HG03558 (cell line): ENCODE measurements around the gene ZNF597.

ENCODE experiments used
- ATAC-seq: cut with Tn5 transposase; IDR thresholded peaks from one replicate; pipeline ENCODE4 v1.9.1; 2021; ENCODE audit warnings: moderate number of reproducible peaks; ENCODE audit not compliant: unreplicated experiment; ENCODE audit errors: extremely low read depth

ZNF597 gene

DNA sequence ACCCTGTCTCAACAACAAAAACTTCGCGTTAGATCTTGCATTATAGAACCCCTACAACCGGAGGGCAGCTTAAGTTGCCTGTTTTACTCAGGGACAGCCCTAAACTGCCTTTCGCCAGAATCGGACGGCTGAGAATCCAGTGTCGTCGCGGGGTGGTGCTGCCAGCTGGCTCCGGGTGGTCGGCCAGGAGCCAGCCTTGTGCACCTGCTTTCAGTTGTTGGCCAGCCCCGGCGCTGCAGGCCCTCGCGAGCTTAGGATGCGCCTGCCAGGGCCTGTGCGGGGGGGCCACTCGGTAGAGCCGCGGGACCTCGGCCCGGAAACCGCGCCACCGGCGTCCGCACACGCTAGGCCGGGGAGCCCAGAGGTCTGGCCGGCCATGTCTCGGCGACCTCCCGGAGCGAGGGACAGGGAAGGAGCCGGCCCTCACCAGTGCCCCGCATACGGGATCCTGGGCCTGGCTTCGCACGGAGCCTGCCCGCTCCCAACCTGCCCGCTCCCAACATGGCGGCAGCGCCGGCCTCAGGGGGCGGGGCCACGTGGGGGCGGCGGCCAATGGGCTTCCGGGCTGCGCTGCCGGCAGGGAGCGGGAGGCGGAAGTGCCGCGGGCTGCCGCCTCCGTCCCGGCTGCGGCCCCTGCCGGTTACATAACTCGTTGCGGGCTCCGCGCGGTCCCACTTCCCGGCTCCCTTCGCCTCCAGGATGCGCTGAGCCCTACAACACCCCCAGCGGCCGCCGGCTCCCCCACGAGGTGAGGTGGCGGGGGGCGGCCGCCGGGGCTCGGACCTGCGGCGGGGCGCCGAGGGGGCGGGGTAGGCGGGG is 14.3 kb upstream of the ZNF597 start:
- peak; percentile 45 for ATAC-seq

DNA sequence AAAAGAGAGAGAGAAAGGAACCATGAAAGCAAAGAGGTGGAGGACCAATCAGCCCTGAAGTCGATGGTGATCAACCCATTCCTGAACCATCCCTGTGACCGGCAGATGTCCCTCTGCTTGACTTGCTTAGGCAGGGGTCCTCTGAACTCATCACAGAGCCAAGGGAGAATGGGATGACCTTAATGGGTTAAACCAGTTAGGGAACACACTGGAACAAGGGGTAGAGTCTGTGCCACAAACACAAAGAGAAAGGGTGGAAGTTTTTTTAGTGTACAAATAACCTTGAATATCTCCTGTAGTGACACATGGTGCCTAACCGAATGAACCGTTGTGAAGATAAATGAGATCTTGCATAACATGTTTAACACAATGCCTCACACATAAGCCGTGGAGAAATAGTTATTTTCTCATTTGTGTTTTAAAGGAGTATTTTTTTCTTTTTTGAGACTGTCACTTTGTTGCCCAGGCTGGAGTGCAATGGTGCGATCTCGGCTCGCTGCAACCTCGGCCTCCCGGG is 11.4 kb upstream of the ZNF597 start:
- ATAC-seq, result no peak

DNA sequence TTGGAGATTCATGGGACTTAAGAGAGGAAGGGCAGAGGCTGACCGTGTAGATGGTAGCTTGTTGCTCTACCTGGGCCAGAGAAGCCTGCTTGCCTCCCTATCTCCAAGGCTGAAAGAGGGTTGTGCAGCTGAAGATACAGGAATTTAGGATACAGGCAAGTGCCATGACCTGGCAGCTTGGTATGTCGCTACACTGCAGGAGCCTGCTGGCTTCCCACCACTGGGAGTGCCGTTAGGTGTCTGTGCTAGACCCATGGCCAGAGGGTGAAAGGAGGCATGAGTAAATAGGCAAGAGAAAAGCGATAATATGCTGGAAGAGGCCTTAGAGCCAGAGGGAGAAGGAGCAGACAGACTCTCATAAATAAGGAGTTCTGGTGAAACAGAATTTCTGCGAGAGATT is 10.8 kb upstream of the ZNF597 start:
- ATAC-seq, result no peak

DNA sequence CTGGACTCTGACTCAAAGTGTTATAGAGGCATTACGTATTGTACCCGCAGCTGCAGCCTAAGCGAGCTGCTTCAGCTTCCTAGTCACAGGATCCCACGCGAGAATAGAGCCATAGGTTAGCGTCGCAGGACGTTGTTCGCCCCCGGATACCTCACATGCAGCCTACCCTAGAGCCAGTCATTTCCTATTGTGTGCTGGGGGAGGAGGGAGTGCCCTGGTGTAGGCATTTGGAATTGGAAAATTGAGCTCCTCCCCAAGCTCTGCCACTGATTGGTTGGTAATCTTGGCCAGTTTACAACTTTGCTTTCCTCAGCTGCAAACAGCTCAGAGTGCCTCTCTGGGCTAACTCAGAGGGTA is 706 bp upstream of the ZNF597 start:
- ATAC-seq, result no peak

DNA sequence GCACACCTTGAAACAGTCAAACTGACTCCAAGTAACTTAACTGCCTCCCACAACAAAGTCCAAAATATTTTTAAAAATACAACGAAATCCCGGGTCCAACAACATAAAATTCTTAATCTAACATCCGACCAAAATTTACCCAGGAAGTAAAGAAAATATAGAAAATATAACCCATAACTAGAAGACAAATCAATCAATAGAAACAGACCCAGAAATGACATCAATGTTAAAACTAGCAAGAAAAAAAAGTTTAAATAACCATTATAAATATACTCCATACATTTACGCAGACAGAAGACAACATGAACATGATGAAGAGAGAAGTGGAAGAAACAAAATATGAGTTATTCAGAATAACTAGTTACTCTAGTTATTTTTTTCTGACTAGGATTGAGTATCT is 3.7 kb downstream of the ZNF597 start:
- no peak for ATAC-seq

DNA sequence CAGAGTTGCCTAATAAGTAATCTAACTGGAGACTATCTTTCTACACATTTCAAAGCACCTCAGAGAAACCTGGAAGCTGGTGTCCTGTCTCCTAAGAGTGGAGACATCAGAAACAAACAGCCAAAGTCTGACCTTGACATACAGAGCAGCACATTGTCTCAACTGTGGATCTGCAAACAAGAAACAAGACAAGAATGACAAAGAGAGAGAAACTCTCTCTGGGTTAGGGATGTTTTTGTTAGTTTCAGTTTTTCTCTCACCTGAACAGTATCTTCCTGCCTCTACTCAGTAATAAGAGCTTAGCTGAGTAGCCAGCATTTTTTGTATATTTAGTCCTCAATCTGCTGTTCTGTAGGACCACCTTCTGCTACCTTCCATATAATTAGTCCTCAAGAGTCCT is 8.9 kb downstream of the ZNF597 start:
- ATAC-seq, result no peak

DNA sequence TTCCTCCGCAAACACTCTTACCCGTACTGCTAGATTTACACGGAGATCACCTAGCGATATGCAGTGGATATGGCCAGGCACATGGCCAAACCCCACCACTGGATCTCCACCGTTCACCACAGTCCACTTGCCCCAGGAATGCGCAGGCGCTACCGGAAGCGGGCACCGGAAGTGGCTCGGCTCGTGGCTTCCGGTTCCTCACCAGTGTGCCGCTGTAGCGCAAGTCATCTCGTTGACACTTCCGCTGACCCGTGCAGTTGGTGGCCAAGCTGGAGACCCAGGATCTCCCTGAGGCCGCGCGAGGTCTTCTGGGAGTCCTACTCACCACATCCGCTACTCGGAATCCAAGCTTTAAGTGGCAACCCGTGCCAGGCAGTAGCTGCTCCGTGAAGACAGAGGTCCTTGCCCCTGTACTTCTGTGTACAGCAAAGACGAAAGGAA is 11.5 kb downstream of the ZNF597 start:
- no peak for ATAC-seq

DNA sequence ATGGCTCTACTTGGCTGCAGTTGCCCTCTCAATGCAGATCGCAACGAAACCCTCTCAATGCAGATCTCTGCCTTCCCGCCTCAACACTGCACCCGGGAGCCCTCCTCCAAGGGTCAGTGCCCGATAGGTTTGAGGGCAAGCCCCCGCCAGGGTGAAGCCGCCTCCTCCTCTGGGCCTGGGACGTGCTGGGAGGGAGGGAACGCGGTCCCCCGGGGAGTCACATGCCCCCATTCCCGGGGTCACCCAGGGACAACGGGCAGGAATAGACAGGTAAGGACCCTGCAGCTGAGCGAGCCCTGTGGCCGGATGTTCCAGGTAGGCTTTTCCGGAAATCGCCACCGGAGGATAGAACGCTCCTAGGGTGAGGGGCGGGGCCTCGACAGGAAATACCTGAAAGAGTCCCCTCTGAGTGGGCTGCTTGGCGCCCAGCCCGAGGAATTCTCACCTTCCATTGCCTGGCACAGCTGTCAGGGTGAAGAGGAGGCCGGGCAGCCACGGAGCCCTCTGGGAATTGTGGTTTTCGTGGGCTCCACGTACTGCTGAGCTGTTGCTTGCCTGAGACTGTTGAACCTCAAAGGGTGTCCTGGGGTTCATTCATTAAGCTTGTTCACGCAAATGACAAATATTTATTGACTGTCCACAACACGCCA is 29.4 kb downstream of the ZNF597 start:
- ATAC-seq, result no peak

DNA sequence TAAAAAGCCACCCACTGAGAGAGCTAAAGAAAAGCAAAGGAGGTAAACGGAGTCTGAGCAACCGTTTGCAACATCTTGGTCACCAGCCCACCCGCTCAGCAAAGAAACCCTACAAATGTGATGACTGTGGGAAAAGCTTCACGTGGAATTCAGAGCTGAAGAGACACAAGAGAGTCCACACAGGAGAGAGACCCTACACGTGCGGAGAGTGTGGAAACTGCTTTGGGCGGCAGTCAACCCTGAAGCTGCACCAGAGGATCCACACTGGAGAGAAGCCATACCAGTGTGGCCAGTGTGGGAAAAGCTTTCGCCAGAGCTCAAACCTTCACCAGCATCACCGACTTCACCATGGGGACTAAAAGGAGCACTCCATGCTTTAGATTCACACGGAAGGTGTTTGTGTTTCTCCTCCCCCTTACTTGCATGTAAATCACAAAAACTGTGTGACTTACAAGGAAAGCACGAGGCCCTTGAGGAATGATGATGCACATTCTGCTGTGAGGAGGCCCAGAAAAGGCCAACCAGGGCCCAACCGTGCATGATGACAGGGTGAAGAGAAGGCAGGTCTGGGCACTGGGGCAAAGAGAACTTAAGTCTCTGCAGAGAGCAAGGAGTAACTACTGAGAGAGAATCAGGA is 34.6 kb downstream of the ZNF597 start:
- ATAC-seq, result no peak

DNA sequence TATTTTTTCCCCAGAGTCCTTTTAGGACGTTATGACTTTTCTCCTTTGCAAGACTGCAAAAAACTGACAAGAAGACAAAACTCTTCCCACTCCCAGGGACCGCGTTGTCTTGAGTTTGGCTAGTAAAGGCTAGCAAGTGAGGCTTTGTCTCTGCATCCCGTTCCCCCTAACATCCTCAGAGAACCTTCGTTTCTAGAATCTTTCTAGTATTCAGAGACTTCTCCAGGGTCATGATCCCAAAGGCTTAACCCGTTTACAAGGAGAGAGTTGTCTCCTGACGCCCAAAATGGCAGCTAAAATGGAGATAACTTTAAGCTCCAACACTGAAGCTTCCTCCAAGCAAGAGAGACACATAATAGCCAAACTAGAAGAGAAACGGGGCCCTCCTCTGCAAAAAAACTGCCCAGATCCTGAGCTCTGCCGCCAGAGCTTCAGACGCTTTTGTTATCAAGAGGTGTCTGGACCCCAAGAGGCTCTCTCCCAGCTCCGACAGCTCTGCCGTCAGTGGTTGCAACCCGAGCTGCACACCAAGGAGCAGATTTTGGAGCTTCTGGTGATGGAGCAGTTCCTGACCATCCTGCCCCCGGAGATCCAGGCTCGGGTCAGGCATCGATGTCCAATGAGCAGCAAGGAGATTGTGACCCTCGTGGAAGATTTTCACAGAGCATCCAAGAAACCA is 41.4 kb downstream of the ZNF597 start:
- no peak for ATAC-seq

DNA sequence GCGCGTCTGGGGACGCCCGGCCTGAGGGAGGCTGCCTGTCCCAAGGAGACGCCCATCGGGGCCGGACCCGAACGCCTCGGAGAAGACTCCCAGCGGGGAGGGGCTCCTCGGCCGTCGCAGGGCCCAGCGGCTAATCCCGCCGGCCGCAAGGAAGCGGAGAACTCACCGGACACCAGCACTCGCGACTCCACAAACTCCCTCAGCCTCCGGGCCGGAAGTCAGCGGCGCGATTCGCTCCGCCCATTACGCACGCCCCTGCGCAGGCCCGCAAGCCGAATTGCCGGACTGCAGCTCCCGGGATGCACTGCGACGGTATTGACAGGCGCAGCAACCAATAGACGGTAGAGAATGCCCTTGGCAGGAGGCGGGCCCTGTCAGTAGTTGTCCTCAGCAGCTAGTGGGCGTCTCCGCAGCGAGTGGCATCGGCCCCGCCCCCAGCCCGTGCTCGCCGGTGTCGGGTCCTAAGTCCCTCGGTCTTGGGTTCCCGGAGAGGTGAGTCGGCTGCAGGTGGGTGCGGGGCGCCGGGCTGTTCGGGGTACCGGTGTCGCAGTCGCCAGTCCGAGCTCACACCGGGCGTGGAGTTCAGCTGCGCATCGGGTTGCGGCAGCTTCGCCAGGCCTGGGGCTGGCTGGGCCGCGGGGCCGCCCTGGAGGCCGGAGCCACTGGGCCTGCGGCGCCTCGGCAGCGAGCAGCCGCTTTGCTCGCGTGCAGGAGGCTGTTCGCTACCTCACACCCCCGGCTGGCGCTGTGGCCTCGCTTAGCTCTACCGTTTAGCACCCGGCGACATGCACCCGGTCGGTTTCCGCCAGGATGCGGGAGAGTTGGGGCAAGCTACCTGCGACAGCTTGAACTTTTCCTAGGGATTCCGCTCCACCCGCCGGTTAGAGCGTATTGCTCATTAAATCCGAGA is 42.3 kb downstream of the ZNF597 start, which contains the start of the genes ZNF174 and ZSCAN32:
Gene ZNF174 (plus strand): TSS at position 437 of the 910 bp plus-strand sequence. CDS start 790 bp downstream, outside the sequence.
Gene ZSCAN32 (minus strand): TSS at position 226 of the 910 bp plus-strand sequence. CDS start 3,447 bp downstream, outside the sequence.
- ATAC-seq, result peak; percentile 86

DNA sequence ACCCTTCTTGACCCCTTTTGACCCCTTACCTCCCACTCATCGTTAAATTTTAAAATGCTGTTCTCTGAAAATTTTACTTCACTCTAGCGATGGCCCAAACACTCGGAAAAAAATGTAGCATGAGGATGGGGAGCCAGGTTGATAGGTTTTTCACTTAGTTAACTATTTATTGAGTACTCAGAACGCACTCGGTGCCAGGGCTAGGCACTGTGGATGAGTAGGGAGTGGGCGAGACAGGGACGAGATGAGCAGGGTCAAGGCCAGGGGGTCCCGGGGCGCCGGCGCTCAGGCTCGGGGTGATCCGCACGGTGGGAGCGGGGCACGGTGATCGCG is 42.9 kb downstream of the ZNF597 start:
- no peak for ATAC-seq

DNA sequence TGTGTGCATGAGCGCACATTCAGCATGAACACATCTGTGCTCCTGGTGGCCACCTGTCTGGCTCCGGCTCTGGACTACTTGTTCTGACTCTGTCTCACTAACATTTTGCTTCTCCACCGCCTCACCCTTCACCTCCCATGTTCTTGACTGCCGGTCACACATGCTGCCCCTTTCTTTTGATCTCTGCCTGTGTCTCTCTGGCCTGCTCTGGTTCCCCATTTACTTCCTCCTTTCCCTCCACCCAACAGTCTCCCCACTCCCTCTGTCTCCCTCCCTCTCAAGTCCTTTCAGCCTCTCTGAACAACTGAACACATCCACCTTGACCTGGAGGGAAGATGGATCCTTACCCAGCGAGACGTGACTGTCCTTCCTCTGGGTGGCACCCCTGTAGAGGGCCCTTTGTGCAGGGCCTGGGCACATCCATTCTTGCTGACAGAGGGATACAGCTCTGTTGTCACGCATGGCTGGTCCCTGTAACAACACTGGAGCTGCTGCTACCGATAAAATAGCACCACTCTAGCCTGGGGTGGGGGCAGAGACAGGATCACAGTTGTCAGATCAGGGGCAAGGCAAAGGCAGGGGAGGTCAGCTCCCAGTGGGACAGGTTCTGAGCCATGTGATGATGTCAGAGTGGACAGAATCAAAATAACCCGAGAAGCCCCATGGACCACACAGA is 53.5 kb downstream of the ZNF597 start:
- no peak for ATAC-seq

DNA sequence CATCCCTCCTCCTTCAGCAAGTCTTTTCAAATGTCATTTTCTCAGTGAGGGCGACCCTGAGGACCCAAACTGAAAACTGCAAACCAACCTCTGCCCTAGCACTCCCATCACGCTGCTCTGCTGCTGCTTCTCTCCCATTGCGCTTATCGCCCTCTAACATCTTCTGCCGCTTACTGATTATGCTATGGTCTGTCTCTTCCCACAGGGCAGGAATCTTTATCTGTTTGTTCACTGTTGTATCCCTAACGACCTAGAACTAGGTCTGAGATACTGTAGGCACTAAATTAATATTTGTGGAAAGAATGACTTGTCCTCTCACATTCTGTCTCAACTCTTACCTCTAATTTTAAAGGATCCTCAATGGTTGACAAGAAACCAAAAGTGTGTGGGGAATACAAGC is 55.0 kb downstream of the ZNF597 start:
- no peak for ATAC-seq

DNA sequence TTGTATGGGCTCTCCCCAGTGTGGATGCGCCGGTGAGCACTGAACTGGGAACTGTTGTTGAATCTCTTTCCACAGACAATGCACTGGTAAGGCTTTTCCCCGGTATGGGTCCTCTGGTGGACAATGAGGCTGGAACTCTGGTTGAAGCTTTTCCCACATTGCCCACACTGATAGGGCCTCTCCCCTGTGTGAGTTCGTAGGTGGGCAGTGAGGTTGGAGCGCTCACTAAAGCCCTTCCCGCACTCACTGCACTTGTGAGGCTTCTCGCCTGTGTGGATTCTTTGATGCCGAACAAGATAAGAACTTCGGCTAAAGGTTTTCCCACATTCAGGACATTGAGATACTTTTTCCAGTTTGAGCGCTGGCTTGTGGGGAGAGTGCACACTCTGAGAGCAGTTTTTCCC is 60.3 kb downstream of the ZNF597 start:
- no peak for ATAC-seq
